SU-DHL-6 (cell line): ENCODE data around the gene NLRP1.

Source experiments
- H2AFZ ChIP-seq: fragments of 200-600 bp; sonication (generic); 2 replicates; pipeline ENCODE4 v1.6.1; 2014; ENCODE audit warnings: low read depth, mild to moderate bottlenecking, moderate library complexity, mixed read lengths, antibody characterized with exemption, low read length; ENCODE audit not compliant: severe bottlenecking
- H3F3A ChIP-seq: fragments of 200-600 bp; shearing (Covaris generic); 2 replicates; pipeline ENCODE4 v1.6.0; 2016; ENCODE audit warnings: antibody characterized with exemption, mild to moderate bottlenecking; ENCODE audit not compliant: insufficient read depth
- H3K27ac ChIP-seq: fragments of 200-600 bp; sonication (generic); 2 replicates; pipeline ENCODE4 v1.5.1; 2016; ENCODE audit warnings: low read depth, mild to moderate bottlenecking, low read length, moderate library complexity, mixed read lengths
- H3K27me3 ChIP-seq: fragments of 200-600 bp; sonication (generic), shearing (Covaris generic); 2 replicates; pipeline ENCODE4 v1.6.0; 2014; ENCODE audit warnings: mild to moderate bottlenecking, low read length
- H3K36me3 ChIP-seq: fragments of 200-600 bp; sonication (generic); 2 replicates; pipeline ENCODE4 v1.6.1; 2014; ENCODE audit warnings: mild to moderate bottlenecking, low read length, mixed read lengths
- H3K4me2 ChIP-seq: fragments of 300-600, 200-600 bp; shearing (Covaris generic), sonication (generic); 2 replicates; pipeline ENCODE4 v1.6.0; 2014; ENCODE audit warnings: low read length, low read depth, mild to moderate bottlenecking; ENCODE audit not compliant: poor library complexity, severe bottlenecking
- H3K4me3 ChIP-seq: fragments of 200-600 bp; sonication (generic); 2 replicates; pipeline ENCODE4 v1.5.1; 2014; ENCODE audit warnings: antibody characterized with exemption, low read length, mild to moderate bottlenecking, mixed read lengths; ENCODE audit not compliant: insufficient read depth, poor library complexity, severe bottlenecking
- H3K79me2 ChIP-seq: fragments of 200-600 bp; sonication (generic); 2 replicates; pipeline ENCODE4 v1.6.1; 2014; ENCODE audit warnings: mild to moderate bottlenecking, low read length, moderate library complexity; ENCODE audit not compliant: insufficient read depth
- H3K9ac ChIP-seq: fragments of 200-600 bp; sonication (generic); 2 replicates; pipeline ENCODE4 v1.7.0; 2014; ENCODE audit warnings: mild to moderate bottlenecking, low read length
- H3K9me2 ChIP-seq: fragments of 200-600 bp; sonication (generic); replicated peaks from 2 replicates; pipeline ENCODE4 v1.6.1; 2014; ENCODE audit warnings: low read length; ENCODE audit not compliant: insufficient read depth
- H3K9me3 ChIP-seq: fragments of 200-600 bp; sonication (generic); 2 replicates; pipeline ENCODE4 v1.6.1; 2014; ENCODE audit warnings: low read length, mixed read lengths; ENCODE audit not compliant: insufficient read depth
- H4K20me1 ChIP-seq: fragments of 200-600 bp; sonication (generic); 2 replicates; pipeline ENCODE4 v1.6.1; 2014; ENCODE audit warnings: low read depth, mild to moderate bottlenecking, antibody characterized with exemption, low read length, moderate library complexity, mixed read lengths
- CTCF ChIP-seq: fragments of 200-600 bp; sonication (generic); IDR thresholded peaks from one replicate; pipeline ENCODE4 v1.5.1; 2017; ENCODE audit warnings: antibody characterized with exemption, mild to moderate bottlenecking, low read length, moderate library complexity; ENCODE audit not compliant: insufficient read depth, poor library complexity, severe bottlenecking
- EZH2phosphoT487 ChIP-seq: fragments of 200-600 bp; sonication (generic), shearing (Covaris generic); conservative IDR thresholded peaks from 2 replicates; pipeline ENCODE4 v1.6.1; 2018; ENCODE audit warnings: mild to moderate bottlenecking, antibody characterized with exemption, low read length, moderate library complexity, mixed read lengths

The NLRP1 gene

GRCh38 chr17:5545051-5545987, 39.0 kb downstream of the NLRP1 start:
- Histone ChIP-seq H3K27me3 (no peaks in the 10 kb centered on the region), H3K4me2 (no peak overlapping the region), H2AFZ (no peak overlapping the region), H3K9ac (no peak overlapping the region), H3K36me3 (no peaks in the 10 kb centered on the region), H4K20me1 (no peaks in the 10 kb centered on the region), H3K79me2 (no peaks in the 10 kb centered on the region), H3K27ac (no peak overlapping the region), H3F3A (no peaks in the 10 kb centered on the region), H3K9me2 (no peaks in the 10 kb centered on the region), H3K4me3 (no peak overlapping the region), H3K9me3 (no peaks in the 10 kb centered on the region)
- TF ChIP-seq EZH2phosphoT487, result no peak
- no peak for TF ChIP-seq CTCF

- H2AFZ ChIP-seq, result no peak overlapping the region
- TF ChIP-seq CTCF, result no peak
- TF ChIP-seq EZH2phosphoT487, result no peak
- H4K20me1 ChIP-seq, result no peaks in the 10 kb centered on the region
- H3K4me2 ChIP-seq, result no peak overlapping the region
- no peaks in the 10 kb centered on the region for H3K36me3 ChIP-seq
- H3K9ac ChIP-seq, result no peak overlapping the region
- no peaks in the 10 kb centered on the region for H3K79me2 ChIP-seq
- no peaks in the 10 kb centered on the region for H3K27me3 ChIP-seq
- no peaks in the 10 kb centered on the region for H3F3A ChIP-seq
- no peak overlapping the region for H3K4me3 ChIP-seq
- no peaks in the 10 kb centered on the region for H3K9me2 ChIP-seq
- no peak overlapping the region for H3K27ac ChIP-seq
- no peaks in the 10 kb centered on the region for H3K9me3 ChIP-seq
Observed at GRCh38 chr17:5544115-5544514, 40.2 kb downstream of the NLRP1 start.

- Histone ChIP-seq H3K27me3 (no peaks in the 10 kb centered on the region), H3F3A (no peaks in the 10 kb centered on the region), H3K36me3 (no peaks in the 10 kb centered on the region), H3K4me3 (no peak overlapping the region), H3K4me2 (no peak overlapping the region), H3K9ac (no peak overlapping the region), H2AFZ (no peak overlapping the region), H3K79me2 (no peaks in the 10 kb centered on the region), H3K9me2 (no peaks in the 10 kb centered on the region), H4K20me1 (no peaks in the 10 kb centered on the region), H3K9me3 (no peaks in the 10 kb centered on the region), H3K27ac (no peak overlapping the region)
- TF ChIP-seq CTCF, result no peak
- no peak for TF ChIP-seq EZH2phosphoT487
Observed at GRCh38 chr17:5541610-5542202, 42.6 kb downstream of the NLRP1 start.
